GM13976 (cell line): ENCODE measurements around the gene NUDT5.

Source experiments
- DNase-seq: peaks from one replicate; pipeline ENCODE4 v3.0.0; 2012; ENCODE audit warnings: low spot score
- CTCF ChIP-seq: IDR thresholded peaks from 2 replicates; pipeline ENCODE4 v1.5.1; 2012; ENCODE audit warnings: borderline replicate concordance, mild to moderate bottlenecking; ENCODE audit not compliant: insufficient read depth; ENCODE audit errors: extremely low read depth, missing control alignments, control extremely low read depth
- in situ Hi-C: fragments of 300-500 bp; cut with MboI; formaldehyde crosslinking; loops from one replicate; pipeline ENCODE4 v1.12.0; 2022; ENCODE audit warnings: low sequenced_read_pairs, mixed read lengths, inconsistent platforms; ENCODE audit not compliant: unreplicated experiment

NUDT5 gene

GRCh38 chr10:12129222-12130111 is 66.2 kb downstream of the NUDT5 start, which contains the start of gene SEC61A2:
SEC61A2 (plus strand) TSS chr10:12129677; CDS start chr10:12129788, 111 bp downstream.
- in situ Hi-C loops, result no loop called here
- no peak for TF ChIP-seq CTCF
- peak; percentile 100 for DNase-seq

GRCh38 chr10:12121673-12122072 is 74.0 kb downstream of the NUDT5 start:
- in situ Hi-C loops, result no loop called here
- no peak for TF ChIP-seq CTCF
- peak; percentile 69 for DNase-seq
